ENCODE results near the gene GPR26.

- TF ChIP-seq GATA2 (IDR thresholded peaks at IDR 0.05; ENCODE audit: low read depth, low read length) (no peak), GATA3 (IDR thresholded peaks at IDR 0.05; ENCODE audit: low read depth, low read length) (no peak)
These were observed 43.8 kb upstream of the GPR26 start for GRCh38 chr10:123622381-123622780.
